Activated naive CD8-positive, alpha-beta T cell treated with anti-CD3 and anti-CD28 coated beads for 36 hours (primary cell): Measurements from ENCODE around the gene SLK. TPM values are rescaled to one million over a fixed set of nuclear protein-coding genes. Genes with fewer than 3 reads are reported as not detected.

Source experiments
- DNase-seq: peaks from one replicate; pipeline ENCODE4 v3.0.0; 2021
- H3K27ac Mint-ChIP-seq: one replicate; pipeline ENCODE4 v1.8.0; 2022; ENCODE audit warnings: mild to moderate bottlenecking, moderate library complexity, mixed read lengths
- H3K27me3 Mint-ChIP-seq: one replicate; pipeline ENCODE4 v1.8.0; 2022; ENCODE audit warnings: mild to moderate bottlenecking, mixed read lengths
- H3K36me3 Mint-ChIP-seq: one replicate; pipeline ENCODE4 v1.8.0; 2021; ENCODE audit warnings: mild to moderate bottlenecking, mixed read lengths
- H3K4me1 Mint-ChIP-seq: one replicate; pipeline ENCODE4 v1.8.0; 2021; ENCODE audit warnings: mixed read lengths
- H3K4me3 Mint-ChIP-seq: one replicate; pipeline ENCODE4 v1.8.0; 2022; ENCODE audit warnings: mild to moderate bottlenecking, moderate library complexity, mixed read lengths
- H3K9me3 Mint-ChIP-seq: one replicate; pipeline ENCODE4 v1.8.0; 2022; ENCODE audit warnings: mixed read lengths
- total RNA-seq, 2 experiments: library from RNA; stranded (reverse); gene quantifications; one replicate each; pipeline ENCODE4 v1.2.3, GENCODE V29; 2021

The SLK gene
- total RNA-seq, 2 experiments from 2014 or later = 20.4 to 22.6 TPM

- Mint-ChIP-seq H3K27ac (no peak overlapping the region), H3K36me3 (no peaks in the 10 kb centered on the region), H3K27me3 (no peaks in the 10 kb centered on the region), H3K9me3 (no peaks in the 10 kb centered on the region), H3K4me1 (no peaks in the 10 kb centered on the region), H3K4me3 (no peak overlapping the region)
- no peak for DNase-seq
These were observed 94.3 kb downstream of the SLK start for GRCh38 chr10:104061196-104061595.

GRCh38 chr10:104065748-104066147 lies 98.8 kb downstream of the SLK start:
- Mint-ChIP-seq H3K4me1 (no peaks in the 10 kb centered on the region), H3K27ac (no peak overlapping the region), H3K9me3 (no peaks in the 10 kb centered on the region), H3K36me3 (no peaks in the 10 kb centered on the region), H3K4me3 (no peak overlapping the region), H3K27me3 (peaks cover 4% of the 10 kb centered on the region)
- no peak for DNase-seq

GRCh38 chr10:104066945-104067344 lies 100.0 kb downstream of the SLK start:
- Mint-ChIP-seq H3K9me3 (no peaks in the 10 kb centered on the region), H3K36me3 (no peaks in the 10 kb centered on the region), H3K27me3 (peaks cover 4% of the 10 kb centered on the region), H3K4me3 (no peak overlapping the region), H3K27ac (no peak overlapping the region), H3K4me1 (no peaks in the 10 kb centered on the region)
- no peak for DNase-seq

GRCh38 chr10:104067525-104067924 lies 100.6 kb downstream of the SLK start:
- H3K9me3 Mint-ChIP-seq = no peaks in the 10 kb centered on the region
- DNase-seq = no peak
- H3K27me3 Mint-ChIP-seq = peaks cover 4% of the 10 kb centered on the region
- H3K4me1 Mint-ChIP-seq = no peaks in the 10 kb centered on the region
- no peak overlapping the region for H3K27ac Mint-ChIP-seq
- no peak overlapping the region for H3K4me3 Mint-ChIP-seq
- no peaks in the 10 kb centered on the region for H3K36me3 Mint-ChIP-seq

- H3K27ac Mint-ChIP-seq = no peak overlapping the region
- no peaks in the 10 kb centered on the region for H3K9me3 Mint-ChIP-seq
- no peak overlapping the region for H3K4me3 Mint-ChIP-seq
- H3K4me1 Mint-ChIP-seq = no peaks in the 10 kb centered on the region
- DNase-seq = no peak
- H3K36me3 Mint-ChIP-seq = no peaks in the 10 kb centered on the region
- H3K27me3 Mint-ChIP-seq = peaks cover 4% of the 10 kb centered on the region
These were observed 102.7 kb downstream of the SLK start for GRCh38 chr10:104069613-104070012.

GRCh38 chr10:104072786-104073185 lies 105.8 kb downstream of the SLK start:
- H3K27me3 Mint-ChIP-seq = peaks cover 1% of the 10 kb centered on the region
- H3K4me3 Mint-ChIP-seq = no peak overlapping the region
- no peaks in the 10 kb centered on the region for H3K36me3 Mint-ChIP-seq
- DNase-seq = no peak
- no peaks in the 10 kb centered on the region for H3K4me1 Mint-ChIP-seq
- H3K9me3 Mint-ChIP-seq = no peaks in the 10 kb centered on the region
- no peak overlapping the region for H3K27ac Mint-ChIP-seq

- no peak for DNase-seq
- H3K36me3 Mint-ChIP-seq = no peaks in the 10 kb centered on the region
- H3K4me3 Mint-ChIP-seq = no peak overlapping the region
- no peak overlapping the region for H3K27ac Mint-ChIP-seq
- no peaks in the 10 kb centered on the region for H3K4me1 Mint-ChIP-seq
- H3K9me3 Mint-ChIP-seq = no peaks in the 10 kb centered on the region
- no peaks in the 10 kb centered on the region for H3K27me3 Mint-ChIP-seq
These were observed 107.6 kb downstream of the SLK start for GRCh38 chr10:104074505-104074904.

- Mint-ChIP-seq H3K27ac (no peak overlapping the region), H3K27me3 (no peaks in the 10 kb centered on the region), H3K4me1 (no peaks in the 10 kb centered on the region)
These were observed 109.8 kb downstream of the SLK start for GRCh38 chr10:104076743-104077160.

GRCh38 chr10:104077247-104077646 lies 110.3 kb downstream of the SLK start:
- Mint-ChIP-seq H3K4me3 (no peak overlapping the region), H3K4me1 (no peaks in the 10 kb centered on the region), H3K9me3 (no peaks in the 10 kb centered on the region), H3K27ac (no peak overlapping the region), H3K36me3 (no peaks in the 10 kb centered on the region), H3K27me3 (no peaks in the 10 kb centered on the region)
- DNase-seq = no peak

More at GRCh38 chr10:104076743-104077160, 109.8 kb downstream of the SLK start:
- H3K9me3 Mint-ChIP-seq = no peaks in the 10 kb centered on the region
- no peak for DNase-seq
- no peaks in the 10 kb centered on the region for H3K36me3 Mint-ChIP-seq
- H3K4me3 Mint-ChIP-seq = no peak overlapping the region

- no peaks in the 10 kb centered on the region for H3K27me3 Mint-ChIP-seq
- no peaks in the 10 kb centered on the region for H3K9me3 Mint-ChIP-seq
- H3K4me3 Mint-ChIP-seq = no peak overlapping the region
- no peaks in the 10 kb centered on the region for H3K36me3 Mint-ChIP-seq
- no peak overlapping the region for H3K27ac Mint-ChIP-seq
- no peaks in the 10 kb centered on the region for H3K4me1 Mint-ChIP-seq
- DNase-seq = no peak
These were observed 110.8 kb downstream of the SLK start for GRCh38 chr10:104077663-104078151.

Other genes starting within 250 kb of the SLK start
- gene SH3PXD2A, start 111.6 kb upstream of the SLK start, total RNA-seq = 10 to 100 TPM; 10.2 to 10.9 TPM
- gene STN1, start 49.0 kb upstream of the SLK start, total RNA-seq = 10 to 100 TPM; 25.4 to 25.5 TPM
- gene COL17A1, start 118.7 kb downstream of the SLK start, total RNA-seq = not detected
- gene SFR1, start 155.0 kb downstream of the SLK start, total RNA-seq = 10 to 100 TPM; 17.6 to 19.6 TPM